Subcutaneous adipose tissue (tissue), 4 donors: ENCODE measurements around the gene MET. TPM values are rescaled to one million over a fixed set of nuclear protein-coding genes. Genes with fewer than 3 reads are reported as not detected.

Experiments used
- total RNA-seq, 4 donors: library from RNA; depleted of rRNA; stranded (reverse); fragments of >200 nt; gene quantifications; one replicate each; pipeline ENCODE4 v1.1.0, GENCODE V29; 2016
- TF ChIP-seq, protein P1 (sequence below): fragments of 450-650 bp; IDR thresholded peaks from one replicate; pipeline ENCODE4 v1.5.1; 2016; ENCODE audit warnings: low read depth, mild to moderate bottlenecking, control low read depth, antibody characterized with exemption, moderate library complexity

MET gene
- total RNA-seq, 4 donors from 2014 or later, result 15.6 to 49.5 (median 40.7) TPM

DNA sequence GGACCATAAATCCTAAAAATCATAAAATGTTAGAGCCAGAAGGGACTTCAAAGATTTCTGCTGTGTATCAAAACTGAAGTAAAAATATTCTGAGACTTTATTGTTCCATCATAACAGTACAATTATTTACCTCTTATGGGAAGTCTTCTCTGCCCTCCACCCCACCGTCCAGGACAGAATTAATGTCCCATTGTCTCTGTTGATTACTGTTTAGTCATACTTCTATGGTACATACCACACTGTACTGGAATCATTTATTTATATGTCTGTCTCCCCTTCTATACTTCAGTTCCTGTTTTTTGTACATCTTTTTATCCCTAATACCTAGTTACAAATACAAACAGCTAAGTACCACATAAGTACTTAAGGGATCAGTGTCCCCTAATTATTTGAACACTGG is 98.9 kb downstream of the MET start:
- TF ChIP-seq, protein P1, sequence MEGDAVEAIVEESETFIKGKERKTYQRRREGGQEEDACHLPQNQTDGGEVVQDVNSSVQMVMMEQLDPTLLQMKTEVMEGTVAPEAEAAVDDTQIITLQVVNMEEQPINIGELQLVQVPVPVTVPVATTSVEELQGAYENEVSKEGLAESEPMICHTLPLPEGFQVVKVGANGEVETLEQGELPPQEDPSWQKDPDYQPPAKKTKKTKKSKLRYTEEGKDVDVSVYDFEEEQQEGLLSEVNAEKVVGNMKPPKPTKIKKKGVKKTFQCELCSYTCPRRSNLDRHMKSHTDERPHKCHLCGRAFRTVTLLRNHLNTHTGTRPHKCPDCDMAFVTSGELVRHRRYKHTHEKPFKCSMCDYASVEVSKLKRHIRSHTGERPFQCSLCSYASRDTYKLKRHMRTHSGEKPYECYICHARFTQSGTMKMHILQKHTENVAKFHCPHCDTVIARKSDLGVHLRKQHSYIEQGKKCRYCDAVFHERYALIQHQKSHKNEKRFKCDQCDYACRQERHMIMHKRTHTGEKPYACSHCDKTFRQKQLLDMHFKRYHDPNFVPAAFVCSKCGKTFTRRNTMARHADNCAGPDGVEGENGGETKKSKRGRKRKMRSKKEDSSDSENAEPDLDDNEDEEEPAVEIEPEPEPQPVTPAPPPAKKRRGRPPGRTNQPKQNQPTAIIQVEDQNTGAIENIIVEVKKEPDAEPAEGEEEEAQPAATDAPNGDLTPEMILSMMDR, result no peak

DNA sequence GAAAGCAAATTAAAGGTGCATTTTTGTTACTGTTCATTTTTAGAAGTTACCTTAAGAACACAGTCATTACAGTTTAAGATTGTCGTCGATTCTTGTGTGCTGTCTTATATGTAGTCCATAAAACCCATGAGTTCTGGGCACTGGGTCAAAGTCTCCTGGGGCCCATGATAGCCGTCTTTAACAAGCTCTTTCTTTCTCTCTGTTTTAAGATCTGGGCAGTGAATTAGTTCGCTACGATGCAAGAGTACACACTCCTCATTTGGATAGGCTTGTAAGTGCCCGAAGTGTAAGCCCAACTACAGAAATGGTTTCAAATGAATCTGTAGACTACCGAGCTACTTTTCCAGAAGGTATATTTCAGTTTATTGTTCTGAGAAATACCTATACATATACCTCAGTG is 99.6 kb downstream of the MET start:
- TF ChIP-seq, protein P1, result no peak

DNA sequence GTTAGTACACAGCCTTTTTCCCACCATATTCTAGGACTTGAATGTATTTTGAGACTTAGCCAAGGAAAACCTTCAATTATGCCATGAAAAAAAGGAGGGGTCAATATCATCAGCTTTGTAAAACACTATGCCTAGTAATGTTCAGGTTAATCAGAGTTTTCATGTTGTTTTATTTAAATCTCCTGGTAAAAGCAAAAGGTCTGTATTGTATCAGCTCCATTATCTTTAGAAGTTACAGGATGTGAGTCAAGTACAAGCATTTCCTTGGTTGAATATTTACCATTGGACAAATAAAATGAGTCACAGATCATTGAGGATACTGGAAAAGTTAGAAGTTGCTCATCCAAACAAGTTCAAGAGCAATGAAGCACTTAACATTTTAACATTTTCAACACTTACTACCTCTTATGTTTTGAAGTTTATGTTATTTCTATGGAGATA is 100.4 kb downstream of the MET start:
- TF ChIP-seq, protein P1, result no peak

DNA sequence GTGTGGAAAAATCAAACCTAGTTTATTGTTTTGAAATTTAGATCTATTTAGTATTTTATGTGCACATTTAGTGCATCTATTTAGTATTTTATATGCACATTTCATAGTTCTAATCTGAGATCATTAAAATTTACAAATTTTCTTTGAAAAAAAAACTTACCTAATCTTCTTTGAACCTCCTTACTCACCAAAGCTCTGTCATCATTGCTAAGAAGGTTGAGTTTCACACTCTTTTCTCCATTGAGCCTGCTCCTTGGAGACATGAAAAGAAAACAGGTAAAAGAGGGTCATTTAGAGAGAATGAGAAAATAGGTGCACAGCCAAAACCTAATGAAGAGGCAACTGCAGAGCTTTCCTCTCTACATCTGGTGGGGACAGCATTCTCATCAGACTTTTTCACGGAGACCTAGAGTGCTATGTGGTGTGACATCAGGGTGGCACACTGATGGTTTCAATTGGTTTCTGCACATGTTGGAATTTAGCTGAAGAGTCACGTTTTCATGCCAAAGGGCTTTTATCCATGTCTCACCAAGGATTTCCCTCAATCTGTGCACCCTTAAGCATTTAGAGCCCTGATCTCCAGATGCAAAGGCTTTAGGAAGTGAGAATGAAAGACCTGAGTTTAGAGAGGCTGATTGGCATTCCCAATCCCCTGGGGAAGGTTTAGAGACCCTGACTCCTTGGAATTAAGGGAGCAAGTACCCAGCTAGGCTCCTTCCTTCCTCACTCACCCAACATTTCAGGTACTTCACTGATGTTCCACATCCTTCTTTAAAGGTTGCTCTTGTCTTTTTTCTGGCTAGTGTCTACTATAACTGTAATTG is 101.1 kb downstream of the MET start:
- TF ChIP-seq, protein P1, result no peak

DNA sequence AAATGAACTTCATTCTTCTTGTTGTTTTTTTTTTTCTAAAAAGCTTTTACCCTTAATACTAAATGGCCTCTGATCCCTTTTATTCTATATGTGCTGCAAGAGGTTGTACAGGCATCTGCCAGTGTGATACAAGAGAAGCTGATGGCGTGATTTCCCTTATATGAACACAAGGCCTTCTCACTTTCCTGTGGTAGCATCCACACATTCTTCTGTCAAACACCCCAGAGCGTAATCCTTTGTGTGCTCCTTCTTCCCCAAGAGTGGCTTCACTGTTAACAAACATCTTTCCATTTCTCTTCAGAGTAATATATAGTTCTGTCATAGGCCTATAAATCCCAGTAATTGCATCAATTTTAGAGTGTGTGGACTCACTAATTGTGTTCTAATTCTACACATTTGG is 104.0 kb downstream of the MET start:
- TF ChIP-seq, protein P1, result no peak

DNA sequence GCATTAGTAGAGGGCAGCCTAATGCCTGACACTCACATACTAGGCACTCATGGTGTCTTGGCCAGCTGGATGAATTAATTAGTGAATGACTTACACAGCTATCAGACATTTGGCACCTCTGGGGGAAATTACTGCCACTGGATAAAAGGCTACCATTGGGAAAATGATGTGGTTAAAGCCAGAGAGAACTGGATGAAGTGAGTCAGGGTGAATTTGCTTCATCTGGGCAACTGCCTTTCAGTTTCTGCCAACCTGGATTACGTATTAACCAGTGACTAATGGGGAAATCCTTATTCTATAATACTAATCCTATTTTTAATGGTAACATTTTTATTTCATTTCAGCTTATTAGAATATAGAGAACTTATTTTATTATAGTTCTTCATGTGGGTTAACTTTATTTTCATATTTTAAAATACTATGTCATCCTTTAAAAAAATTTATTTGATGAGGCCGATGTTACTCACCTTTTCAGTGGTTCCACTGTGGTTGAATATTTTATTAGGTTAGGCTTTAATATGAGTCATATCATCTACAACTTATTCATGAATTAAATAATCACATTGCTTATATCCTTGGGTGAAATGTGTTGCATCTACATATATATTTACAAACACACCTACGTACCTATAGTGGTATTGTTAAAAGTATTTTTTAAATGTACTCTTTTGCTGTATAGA is 104.8 kb downstream of the MET start:
- TF ChIP-seq, protein P1, result no peak

DNA sequence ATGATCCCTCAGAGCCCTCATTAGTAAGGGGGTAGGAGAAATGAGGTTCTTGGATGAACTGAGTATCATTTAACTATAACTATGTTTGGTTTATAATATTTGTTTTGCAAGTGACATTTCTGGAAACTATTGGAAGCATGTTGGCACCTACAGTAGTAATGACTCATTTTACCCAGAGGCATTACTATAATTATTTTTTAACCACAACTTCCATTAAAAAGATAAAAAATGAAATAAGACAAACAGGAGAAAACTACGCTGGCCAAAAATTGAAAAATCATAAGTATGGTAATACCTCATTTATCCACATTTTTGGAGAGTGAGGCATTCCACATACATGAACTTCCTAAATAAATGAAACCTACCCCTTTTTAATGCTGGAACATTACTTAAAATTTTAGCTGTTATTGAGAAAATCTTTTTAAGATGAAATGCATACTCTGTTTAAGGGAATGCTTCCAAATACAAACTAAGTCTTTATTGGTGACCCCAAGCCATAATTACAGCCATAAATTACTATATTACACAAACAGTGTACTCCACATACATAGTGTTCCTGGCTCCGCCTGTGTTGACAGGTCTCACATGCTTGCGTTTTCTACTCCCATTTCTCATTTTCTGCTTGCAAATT is 105.8 kb downstream of the MET start:
- TF ChIP-seq, protein P1, result no peak
